ENCODE results near the gene RFC5.

DNA sequence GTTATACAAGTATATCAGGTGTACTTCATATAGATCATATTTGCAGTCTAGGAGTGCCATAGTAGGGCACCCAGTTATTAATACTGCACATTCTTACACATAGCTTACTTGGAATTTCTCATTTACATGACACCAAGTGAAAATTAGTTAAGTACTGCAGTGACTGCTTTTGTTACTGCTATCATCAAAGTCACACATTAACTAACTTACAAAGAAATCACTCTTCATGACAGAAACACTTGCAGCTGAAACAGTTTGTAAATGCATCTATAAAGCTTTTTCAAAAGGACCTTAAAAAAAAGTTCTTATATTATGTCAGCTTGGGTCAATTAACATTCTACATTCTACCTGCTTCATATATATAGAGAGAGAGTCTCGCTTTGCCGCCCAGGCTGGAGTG, 17.8 kb upstream of the RFC5 start:
- TF ChIP-seq CTCF (IDR thresholded peaks at IDR 0.05 in 2 of 3, conservative IDR thresholded peaks at IDR 0.05 in 1 of 3; ENCODE audit: borderline replicate concordance in 1 of 3, insufficient read depth in 1 of 3, low read depth in 2 of 3, low read length in 2 of 3), result no peak
- TF ChIP-seq ATF3 (IDR thresholded peaks at IDR 0.05), result no peak
- TF ChIP-seq EZH2 (IDR thresholded peaks at IDR 0.05), result no peak
- TF ChIP-seq SIN3A (IDR thresholded peaks at IDR 0.05; ENCODE audit: low read depth), result no peak
- TF ChIP-seq POLR2AphosphoS5 (IDR thresholded peaks at IDR 0.05; ENCODE audit: low read depth, low read length), result no peak
- TF ChIP-seq CEBPB (IDR thresholded peaks at IDR 0.05; ENCODE audit: low read depth), result no peak
- no peak for TF ChIP-seq POLR2A (IDR thresholded peaks at IDR 0.05; ENCODE audit: borderline replicate concordance, extremely low read depth, insufficient read depth, insufficient read length)
